HepG2 (cell line): ENCODE measurements around the gene RAC3. TPM values are rescaled to one million over a fixed set of nuclear protein-coding genes. Genes with fewer than 3 reads are reported as not detected.

Source experiments
- AHR ChIP-seq: IDR thresholded peaks from 2 replicates; pipeline ENCODE4 v1.6.1; 2018; ENCODE audit warnings: missing genetic modification reagents, missing compliant biosample characterization
- EHMT2 ChIP-seq: fragments of 200-600 bp; sonication (generic); IDR thresholded peaks from 2 replicates; pipeline ENCODE4 v1.7.0; 2017; ENCODE audit warnings: antibody characterized with exemption, low read depth, low read length, borderline replicate concordance
- HMGA1 ChIP-seq: sonication (generic); formaldehyde crosslinking; conservative IDR thresholded peaks from 2 replicates; pipeline ENCODE4 v1.4.0; 2020; ENCODE audit warnings: missing genetic modification reagents
- HNRNPL ChIP-seq: fragments of 200-400 bp; formaldehyde crosslinking; IDR thresholded peaks from 2 replicates; pipeline ENCODE4 v1.6.1; 2017; ENCODE audit warnings: mild to moderate bottlenecking, low read depth, low read length
- HOXA3 ChIP-seq: sonication (generic); formaldehyde crosslinking; IDR thresholded peaks from 2 replicates; pipeline ENCODE4 v1.5.0; 2020; ENCODE audit warnings: missing genetic modification reagents
- MED1 ChIP-seq: sonication (generic); formaldehyde crosslinking; IDR thresholded peaks from 2 replicates; pipeline ENCODE4 v1.4.0; 2020; ENCODE audit warnings: missing genetic modification reagents
- MXI1 ChIP-seq: IDR thresholded peaks from 3 replicates; pipeline ENCODE4 v1.6.1; 2012; ENCODE audit warnings: low read depth, low read length, inconsistent platforms, borderline replicate concordance
- PHF20 ChIP-seq: sonication (generic); formaldehyde crosslinking; IDR thresholded peaks from 2 replicates; pipeline ENCODE4 v1.5.0; 2020; ENCODE audit warnings: mild to moderate bottlenecking, missing genetic modification reagents
- SRF ChIP-seq: IDR thresholded peaks from 2 replicates; pipeline ENCODE4 v1.6.1; 2011; ENCODE audit warnings: mild to moderate bottlenecking, low read depth, low read length, moderate library complexity
- SRSF4 ChIP-seq: fragments of 200-400 bp; formaldehyde crosslinking; IDR thresholded peaks from one replicate; pipeline ENCODE4 v1.6.1; 2018; ENCODE audit warnings: mild to moderate bottlenecking, low read depth, low read length, moderate library complexity; ENCODE audit not compliant: poor library complexity, severe bottlenecking
- TEAD3 ChIP-seq: optimal IDR thresholded peaks from 2 replicates; pipeline ENCODE3; 2016; ENCODE audit warnings: borderline replicate concordance
- ZBED4 ChIP-seq: sonication (generic); formaldehyde crosslinking; IDR thresholded peaks from 2 replicates; pipeline ENCODE4 v1.4.0; 2020; ENCODE audit warnings: missing genetic modification reagents, borderline replicate concordance
- ZNF556 ChIP-seq: sonication (generic); formaldehyde crosslinking; IDR thresholded peaks from 2 replicates; pipeline ENCODE4 v1.4.0; 2020; ENCODE audit warnings: mild to moderate bottlenecking, missing genetic modification reagents, borderline replicate concordance
- ZNF577 ChIP-seq: sonication (generic); formaldehyde crosslinking; IDR thresholded peaks from 2 replicates; pipeline ENCODE4 v1.4.0; 2020; ENCODE audit warnings: mild to moderate bottlenecking, low read depth, missing genetic modification reagents, borderline replicate concordance
- ZNF709 ChIP-seq: sonication (generic); formaldehyde crosslinking; IDR thresholded peaks from 2 replicates; pipeline ENCODE4 v1.5.0; 2020; ENCODE audit warnings: mild to moderate bottlenecking, missing genetic modification reagents
- polyA plus RNA-seq, 8 experiments: library from polyadenylated mRNA; depleted of rRNA in 3 of 8; stranded (reverse) in 7 of 8; unstranded in 1 of 8; fragments of >200 nt; fragmentation: Illumina TruSeq in 4 of 8; extraction: Trizol in 4 of 8; gene quantifications; 2 replicates each; pipeline versions ENCODE4 v1.2.1 to v1.2.3, GENCODE V29; 2011 to 2016; ENCODE audit warnings: low read depth in 4 of 8, missing spikeins in 1 of 8, mixed read lengths in 1 of 8; ENCODE audit not compliant: insufficient read depth in 1 of 8
- total RNA-seq, 5 experiments: library from RNA; depleted of rRNA; stranded (reverse); fragments of >200 nt; fragmentation: Illumina TruSeq; extraction: Trizol; gene quantifications; 2 replicates each; pipeline ENCODE4 v1.2.3, GENCODE V29; 2016; ENCODE audit warnings: low read depth in 1 of 5
- TF ChIP-seq, protein P1 (sequence below): sonication (generic); formaldehyde crosslinking; IDR thresholded peaks from 2 replicates; pipeline ENCODE4 v1.4.0; 2020; ENCODE audit warnings: missing genetic modification reagents, borderline replicate concordance
- TF ChIP-seq, protein P2 (sequence below): sonication (generic); formaldehyde crosslinking; IDR thresholded peaks from 2 replicates; pipeline ENCODE4 v1.5.0; 2020; ENCODE audit warnings: missing genetic modification reagents

Gene RAC3
- total and polyA plus RNA-seq, 2 of the 13 experiments (the other 11 are each of a cell fraction or from before 2014, with no cell fraction given), result 10.5 to 21.3 TPM

DNA sequence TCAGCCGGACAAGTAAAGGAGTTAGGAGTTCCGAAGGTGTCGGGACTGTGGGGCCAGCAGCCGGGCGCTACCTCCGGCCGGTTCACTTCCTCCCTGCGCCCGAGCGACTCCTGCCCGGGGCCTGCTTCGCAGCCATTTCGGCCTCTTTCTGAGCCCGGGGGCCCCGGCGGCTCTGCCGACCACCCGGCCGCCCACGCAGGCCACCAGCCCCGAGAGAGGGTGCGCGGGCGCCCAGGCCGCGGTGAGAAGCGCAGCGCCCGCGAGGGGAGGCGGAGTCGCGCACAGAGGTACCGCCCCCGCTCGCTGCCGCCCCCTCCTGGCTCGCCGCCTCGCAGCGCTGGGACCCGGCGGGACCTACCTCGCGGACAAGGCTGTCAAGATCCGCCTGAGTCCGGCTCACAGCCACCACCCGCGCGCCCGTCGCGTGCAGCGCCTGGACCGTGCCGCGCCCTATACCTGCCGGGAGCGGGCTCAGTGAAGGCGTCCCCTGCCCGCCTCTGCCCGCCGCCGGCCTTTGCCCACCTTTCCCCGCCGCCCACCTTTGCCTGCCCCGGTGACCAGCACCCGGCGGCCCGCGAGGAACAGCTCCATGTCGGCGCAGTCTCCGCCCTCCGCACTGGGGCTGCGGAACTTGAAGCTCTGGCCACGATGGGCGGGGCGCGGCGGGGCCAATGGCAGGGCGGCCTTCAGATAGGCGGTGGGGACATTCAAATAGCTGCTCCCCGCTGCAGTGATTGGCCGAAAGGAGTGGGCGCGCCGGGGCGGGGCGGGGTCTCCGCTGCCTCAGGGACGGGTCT lies 5.8 kb downstream of the RAC3 start, which contains the start of gene DCXR (continued):
- TF ChIP-seq, protein P1, sequence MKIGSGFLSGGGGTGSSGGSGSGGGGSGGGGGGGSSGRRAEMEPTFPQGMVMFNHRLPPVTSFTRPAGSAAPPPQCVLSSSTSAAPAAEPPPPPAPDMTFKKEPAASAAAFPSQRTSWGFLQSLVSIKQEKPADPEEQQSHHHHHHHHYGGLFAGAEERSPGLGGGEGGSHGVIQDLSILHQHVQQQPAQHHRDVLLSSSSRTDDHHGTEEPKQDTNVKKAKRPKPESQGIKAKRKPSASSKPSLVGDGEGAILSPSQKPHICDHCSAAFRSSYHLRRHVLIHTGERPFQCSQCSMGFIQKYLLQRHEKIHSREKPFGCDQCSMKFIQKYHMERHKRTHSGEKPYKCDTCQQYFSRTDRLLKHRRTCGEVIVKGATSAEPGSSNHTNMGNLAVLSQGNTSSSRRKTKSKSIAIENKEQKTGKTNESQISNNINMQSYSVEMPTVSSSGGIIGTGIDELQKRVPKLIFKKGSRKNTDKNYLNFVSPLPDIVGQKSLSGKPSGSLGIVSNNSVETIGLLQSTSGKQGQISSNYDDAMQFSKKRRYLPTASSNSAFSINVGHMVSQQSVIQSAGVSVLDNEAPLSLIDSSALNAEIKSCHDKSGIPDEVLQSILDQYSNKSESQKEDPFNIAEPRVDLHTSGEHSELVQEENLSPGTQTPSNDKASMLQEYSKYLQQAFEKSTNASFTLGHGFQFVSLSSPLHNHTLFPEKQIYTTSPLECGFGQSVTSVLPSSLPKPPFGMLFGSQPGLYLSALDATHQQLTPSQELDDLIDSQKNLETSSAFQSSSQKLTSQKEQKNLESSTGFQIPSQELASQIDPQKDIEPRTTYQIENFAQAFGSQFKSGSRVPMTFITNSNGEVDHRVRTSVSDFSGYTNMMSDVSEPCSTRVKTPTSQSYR (CRISPR knock-in tag), result peak; percentile 51; the same call in 1 of the 2 replicates
- TF ChIP-seq ZNF556 (CRISPR knock-in tag) (peak; percentile 90), PHF20 (CRISPR knock-in tag) (peak; percentile 75), AHR (CRISPR knock-in tag) (peak; percentile 91; the same call in 1 of the 2 replicates), SRSF4 (peak; percentile 73), ZNF709 (peak; percentile 68), MXI1 (peak; percentile 79; the same call in 2 of the 3 replicates), TEAD3 (CRISPR knock-in tag) (no peak), EHMT2 (no peak), HOXA3 (CRISPR knock-in tag) (peak; percentile 75), ZNF577 (no peak), ZBED4 (CRISPR knock-in tag) (no peak; the same call in 1 of the 2 replicates), HMGA1 (CRISPR knock-in tag) (no peak), MED1 (peak; percentile 65; the same call in 1 of the 2 replicates), HNRNPL (no peak), SRF (peak; percentile 15; the same call in 1 of the 2 replicates)
- TF ChIP-seq, protein P2, sequence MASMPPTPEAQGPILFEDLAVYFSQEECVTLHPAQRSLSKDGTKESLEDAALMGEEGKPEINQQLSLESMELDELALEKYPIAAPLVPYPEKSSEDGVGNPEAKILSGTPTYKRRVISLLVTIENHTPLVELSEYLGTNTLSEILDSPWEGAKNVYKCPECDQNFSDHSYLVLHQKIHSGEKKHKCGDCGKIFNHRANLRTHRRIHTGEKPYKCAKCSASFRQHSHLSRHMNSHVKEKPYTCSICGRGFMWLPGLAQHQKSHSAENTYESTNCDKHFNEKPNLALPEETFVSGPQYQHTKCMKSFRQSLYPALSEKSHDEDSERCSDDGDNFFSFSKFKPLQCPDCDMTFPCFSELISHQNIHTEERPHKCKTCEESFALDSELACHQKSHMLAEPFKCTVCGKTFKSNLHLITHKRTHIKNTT (CRISPR knock-in tag), result no peak
